HG02938 (cell line): ENCODE measurements around the gene C19orf38.

Source experiments
- ATAC-seq: cut with Tn5 transposase; IDR thresholded peaks from one replicate; pipeline ENCODE4 v1.9.1; 2021; ENCODE audit warnings: mild to moderate bottlenecking, moderate library complexity; ENCODE audit not compliant: unreplicated experiment

Gene C19orf38

DNA sequence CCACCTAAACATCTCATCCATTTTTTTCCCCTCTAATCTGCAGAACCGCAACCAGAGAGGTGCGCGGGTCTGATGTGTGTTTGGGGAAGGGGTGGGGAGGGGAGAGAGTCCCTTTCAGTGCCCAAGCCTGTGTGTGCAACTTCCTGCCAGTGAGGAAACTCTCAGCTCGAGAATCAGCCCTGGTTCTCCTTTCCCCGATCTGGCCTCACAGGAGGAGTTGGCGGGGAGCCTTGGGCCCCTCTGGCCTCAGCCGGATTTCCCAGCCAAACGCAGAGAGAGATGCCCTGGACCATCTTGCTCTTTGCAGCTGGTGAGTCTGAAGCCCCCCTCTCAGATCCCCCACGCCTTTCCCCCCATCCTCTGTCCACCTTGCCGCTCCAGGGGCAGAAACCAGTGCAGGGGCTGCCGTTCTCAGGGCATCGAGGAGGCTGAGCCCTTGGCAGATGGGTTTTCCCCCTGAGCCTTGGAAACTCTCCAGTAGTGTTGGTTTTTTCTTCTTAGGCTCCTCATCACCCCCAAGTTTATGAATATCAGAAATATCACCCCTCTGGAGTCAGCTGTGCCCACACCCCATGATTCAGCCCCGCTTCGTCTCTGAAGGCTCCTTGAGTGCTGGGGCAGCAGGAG lies at the start of gene C19orf38:
C19orf38 (plus strand) TSS at position 186 of the 627 bp plus-strand sequence; CDS start at position 280, 94 bp downstream.
- no peak for ATAC-seq

DNA sequence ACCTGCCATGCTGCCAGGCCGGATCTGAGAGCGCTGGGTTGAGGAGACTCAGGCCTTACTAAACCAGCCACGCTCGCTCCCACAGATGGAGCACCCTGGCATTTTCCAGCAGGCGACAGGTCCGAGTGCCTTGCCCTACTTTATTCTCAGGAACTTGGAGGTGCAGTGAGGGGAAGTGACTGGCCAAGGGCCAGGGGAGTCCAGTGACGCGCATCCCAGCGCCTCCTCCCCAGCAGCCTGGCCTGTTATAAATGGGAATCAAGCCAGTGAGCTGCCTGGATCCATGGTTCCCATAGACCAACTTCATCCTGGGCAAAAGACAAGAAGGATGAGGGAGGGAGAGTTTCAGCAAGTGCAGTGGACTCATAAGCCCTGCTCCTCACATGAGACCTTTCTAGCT lies 47.7 kb upstream of the C19orf38 start:
- ATAC-seq = no peak

GRCh38 chr19:10802479-10802878 lies 45.7 kb upstream of the C19orf38 start:
- ATAC-seq = no peak

DNA sequence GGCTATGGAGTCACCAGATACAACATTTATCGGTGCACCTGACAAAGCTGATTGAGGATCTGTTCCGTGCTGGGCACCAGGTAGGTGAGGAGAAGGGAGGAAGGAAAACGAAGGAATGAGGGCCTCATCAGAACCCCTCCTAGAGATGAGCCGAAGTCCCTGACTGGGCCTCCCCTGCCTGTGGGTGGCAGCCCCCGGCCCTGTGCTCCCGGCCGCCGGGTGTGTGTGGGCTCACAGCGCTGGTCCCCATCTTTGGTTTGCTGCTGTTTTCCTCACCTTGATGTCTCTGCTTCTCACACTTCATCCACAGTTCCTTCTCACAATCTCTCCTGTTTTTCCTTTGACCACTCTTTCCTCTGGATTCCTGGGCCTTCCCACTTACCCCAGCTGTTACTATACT lies 45.0 kb upstream of the C19orf38 start:
- ATAC-seq = no peak

GRCh38 chr19:10805065-10805757 lies 43.0 kb upstream of the C19orf38 start:
- ATAC-seq = no peak

DNA sequence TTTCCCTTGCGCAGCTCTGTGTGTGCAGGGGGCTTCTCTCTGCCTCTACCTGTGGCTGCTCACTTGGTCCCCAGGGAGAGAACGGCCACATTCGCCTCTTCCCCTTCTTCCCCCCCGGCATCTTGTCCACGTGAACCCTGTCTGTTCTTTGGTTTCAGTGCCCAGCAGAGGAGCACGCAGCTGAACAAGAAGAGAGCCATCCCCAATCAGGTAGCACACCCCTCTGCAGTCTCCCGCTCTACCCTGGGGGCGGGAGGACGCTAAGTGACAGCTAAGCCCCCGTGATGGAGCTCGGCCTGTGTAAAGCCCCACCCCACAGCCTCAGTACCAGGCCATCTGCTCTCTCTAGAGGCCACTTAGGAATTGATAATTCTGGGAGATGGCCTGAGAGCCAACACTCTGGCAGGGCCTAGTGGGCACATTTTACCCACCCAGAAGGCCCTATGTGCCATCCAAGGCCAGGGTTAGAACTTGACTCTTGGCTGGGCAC lies 42.4 kb upstream of the C19orf38 start:
- no peak for ATAC-seq

DNA sequence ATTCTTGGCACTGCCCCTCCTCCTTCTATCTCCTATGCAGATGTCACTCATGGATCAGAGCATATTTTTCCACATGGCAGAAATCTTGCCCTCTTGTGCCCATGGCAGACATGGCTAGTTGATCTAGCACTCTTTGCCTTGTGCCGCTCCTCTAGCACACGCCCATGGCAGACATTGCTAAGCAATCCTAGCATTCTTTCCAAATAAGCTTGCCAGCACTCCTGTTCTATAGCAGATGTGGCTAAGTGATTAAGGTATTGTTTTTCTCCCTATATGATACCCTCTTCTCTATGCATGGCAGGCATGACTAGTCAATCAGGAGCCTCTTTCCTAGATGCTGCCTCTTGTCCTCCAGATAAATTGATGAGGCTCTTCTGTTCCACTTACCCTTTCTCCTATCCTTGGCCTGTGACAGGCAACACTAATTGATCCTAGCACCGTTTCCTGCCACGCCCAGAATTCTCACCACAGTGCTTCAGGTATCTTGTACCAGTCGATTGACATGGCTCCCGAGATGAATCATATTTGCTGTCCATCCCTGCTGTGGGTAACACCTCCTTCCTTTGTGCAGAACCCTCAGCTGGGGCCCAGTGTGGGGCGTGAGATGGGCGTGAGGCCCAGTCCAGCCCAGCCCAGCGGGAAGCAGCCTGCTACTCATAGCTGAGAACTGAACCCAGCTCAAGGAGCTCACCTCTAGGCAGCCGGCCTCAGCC lies 39.1 kb upstream of the C19orf38 start:
- ATAC-seq = no peak

DNA sequence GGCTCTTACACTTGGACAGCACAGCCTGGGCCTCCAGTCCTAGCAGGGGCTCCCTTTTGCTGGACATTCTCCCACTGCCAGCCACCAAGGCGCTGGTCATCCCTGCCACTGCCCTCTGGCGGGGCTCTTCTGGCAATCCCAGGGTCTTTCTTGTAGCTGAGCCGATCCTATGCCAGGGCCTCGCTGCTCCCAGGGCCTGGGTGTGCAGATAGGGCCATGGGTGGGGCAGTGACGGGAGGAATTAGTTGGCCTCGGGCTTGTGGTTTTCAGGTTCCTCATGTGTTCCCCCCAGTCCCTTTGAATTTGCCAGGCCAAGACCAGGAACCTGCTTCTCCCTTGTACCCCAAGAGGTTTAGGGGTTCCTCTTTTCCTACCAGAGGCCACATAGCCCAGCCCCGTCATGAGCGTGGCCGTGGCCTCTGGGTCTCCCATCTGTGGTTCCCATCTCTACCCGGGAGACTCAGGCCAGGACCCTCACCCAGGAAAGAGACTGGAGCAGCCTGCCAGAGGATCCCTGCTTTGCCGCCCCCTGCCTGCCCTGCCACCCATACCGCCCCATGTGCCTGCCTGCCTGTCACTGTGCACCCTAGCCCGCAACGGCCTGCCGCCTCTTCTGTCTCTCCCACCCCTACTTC lies 38.4 kb upstream of the C19orf38 start:
- ATAC-seq = no peak

DNA sequence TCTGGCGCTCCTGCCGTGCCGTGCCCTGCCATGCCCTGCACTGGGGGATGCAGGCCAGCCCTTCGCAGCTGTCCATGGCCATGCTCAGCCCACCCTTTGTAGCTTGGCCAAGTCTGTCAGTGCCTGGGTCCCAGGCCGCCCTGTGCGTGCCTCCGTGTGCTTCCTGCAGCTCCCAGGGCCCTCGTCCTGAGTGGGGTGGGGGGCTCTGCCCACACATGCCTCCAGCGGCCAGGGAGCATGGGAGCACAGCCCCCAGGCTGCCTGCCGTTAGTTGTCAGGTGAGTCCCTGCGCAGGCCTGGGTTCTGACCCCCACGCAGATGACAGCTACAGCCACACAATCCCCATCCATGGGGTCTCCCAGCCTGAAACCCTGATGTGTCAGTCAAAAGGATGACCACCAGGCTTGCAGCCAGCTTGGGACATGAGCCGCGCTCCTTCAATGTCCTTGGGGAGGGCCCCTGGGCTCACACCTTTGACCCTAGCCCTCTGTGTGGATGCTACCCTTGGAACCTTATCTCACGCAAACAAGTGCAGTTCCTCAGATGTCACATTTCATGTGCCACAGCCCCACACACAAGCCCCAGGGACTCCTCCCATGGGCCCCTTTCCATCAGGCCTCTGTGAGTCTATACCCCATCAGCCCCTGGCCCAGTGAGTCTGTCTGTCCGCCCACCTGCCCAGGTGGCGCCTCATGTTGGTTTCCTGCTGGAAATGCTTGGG lies 36.7 kb upstream of the C19orf38 start:
- no peak for ATAC-seq

- no peak for ATAC-seq
Observed at GRCh38 chr19:10812196-10812595, 36.0 kb upstream of the C19orf38 start.

- no peak for ATAC-seq
Observed at GRCh38 chr19:10812902-10813404, 35.3 kb upstream of the C19orf38 start.

- ATAC-seq = no peak
Observed at GRCh38 chr19:10815007-10815536, 33.1 kb upstream of the C19orf38 start.

DNA sequence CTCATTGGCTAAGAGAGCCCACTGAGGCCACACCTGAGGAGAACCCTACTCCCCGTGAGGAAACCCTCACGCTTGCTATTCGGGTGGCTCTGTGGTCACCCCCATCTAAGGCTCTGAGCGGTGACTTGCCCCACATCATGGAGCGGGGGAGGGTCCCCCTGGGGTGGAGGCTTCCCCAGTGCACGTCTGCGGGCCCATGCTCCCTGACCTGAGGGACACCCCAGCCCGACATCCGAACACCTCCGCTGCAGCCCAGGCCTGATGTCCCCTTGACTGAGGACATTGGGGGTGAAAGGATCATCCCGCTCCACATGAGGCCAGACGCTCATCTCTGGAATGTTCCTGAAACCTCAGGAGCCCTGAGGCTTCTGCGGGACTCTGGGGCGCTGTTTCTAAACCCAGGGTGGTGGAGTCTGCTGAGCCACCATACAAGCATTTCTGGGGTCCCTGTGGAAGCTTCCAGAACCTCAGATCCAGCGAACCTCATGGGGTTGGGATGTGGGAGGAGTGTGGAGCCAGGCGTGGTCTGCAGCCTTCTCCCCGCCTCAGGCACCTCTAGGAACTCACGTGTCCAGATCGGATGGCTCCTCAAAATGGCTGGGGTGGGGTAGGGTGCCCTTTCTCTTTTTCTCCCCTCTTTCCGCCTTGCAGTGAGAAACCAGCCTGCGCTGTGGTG lies 32.1 kb upstream of the C19orf38 start:
- ATAC-seq = no peak

DNA sequence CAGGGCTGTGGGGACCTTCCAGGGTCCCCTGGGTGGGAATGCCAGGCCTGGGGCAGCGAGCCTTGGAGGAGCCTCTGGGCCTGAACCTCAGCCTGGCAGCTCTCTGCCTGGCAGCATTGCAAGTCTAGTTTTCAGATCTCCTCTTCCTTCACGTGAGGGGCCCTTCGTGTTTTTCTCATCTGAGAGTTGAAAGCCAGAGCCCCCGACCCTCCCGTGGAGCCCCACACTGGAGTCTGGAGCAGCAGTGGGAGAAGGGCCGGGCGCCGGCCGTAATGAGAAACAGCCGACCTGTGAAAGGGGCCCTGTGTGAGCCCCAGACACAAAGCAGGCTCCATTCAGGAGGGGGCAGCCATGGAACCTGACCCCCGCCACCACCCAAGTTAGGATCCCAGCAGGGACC lies 31.5 kb upstream of the C19orf38 start:
- ATAC-seq = no peak

DNA sequence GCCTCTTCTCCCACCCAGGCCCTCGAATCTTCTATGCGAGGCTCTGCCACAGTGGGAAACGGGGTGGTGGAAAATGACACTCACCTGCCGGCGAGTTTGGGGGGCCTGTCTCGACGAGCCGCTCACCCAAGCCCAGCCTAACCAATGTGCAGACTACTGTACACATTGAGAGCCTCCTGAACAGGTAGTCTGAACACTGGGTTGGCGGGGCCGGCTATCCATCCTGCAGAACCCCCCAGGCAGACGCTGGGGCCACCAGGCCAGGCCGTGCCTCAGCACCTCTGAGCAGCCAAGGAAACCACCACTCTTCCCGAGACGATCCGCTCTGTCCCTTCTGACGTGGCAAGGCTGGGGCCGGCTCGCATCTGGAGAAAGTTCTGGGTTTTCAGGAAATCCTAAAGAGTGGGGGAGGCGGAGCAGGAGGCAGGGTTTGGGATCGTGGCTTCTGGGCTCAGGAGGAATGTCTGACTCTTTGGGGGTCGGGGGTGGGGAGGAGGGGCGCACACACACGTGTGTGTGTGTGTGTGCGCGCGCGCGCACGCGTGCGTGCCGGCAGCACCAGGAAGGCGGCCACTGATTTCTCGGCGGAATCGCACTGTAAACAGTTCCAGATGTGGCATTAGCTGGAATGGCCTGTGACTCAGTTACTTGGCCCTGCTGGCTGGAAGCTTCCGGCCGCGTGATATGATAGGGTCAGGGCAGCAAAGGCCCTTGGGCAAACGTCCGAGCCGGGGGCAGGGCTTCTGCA lies 30.8 kb upstream of the C19orf38 start:
- ATAC-seq = no peak

DNA sequence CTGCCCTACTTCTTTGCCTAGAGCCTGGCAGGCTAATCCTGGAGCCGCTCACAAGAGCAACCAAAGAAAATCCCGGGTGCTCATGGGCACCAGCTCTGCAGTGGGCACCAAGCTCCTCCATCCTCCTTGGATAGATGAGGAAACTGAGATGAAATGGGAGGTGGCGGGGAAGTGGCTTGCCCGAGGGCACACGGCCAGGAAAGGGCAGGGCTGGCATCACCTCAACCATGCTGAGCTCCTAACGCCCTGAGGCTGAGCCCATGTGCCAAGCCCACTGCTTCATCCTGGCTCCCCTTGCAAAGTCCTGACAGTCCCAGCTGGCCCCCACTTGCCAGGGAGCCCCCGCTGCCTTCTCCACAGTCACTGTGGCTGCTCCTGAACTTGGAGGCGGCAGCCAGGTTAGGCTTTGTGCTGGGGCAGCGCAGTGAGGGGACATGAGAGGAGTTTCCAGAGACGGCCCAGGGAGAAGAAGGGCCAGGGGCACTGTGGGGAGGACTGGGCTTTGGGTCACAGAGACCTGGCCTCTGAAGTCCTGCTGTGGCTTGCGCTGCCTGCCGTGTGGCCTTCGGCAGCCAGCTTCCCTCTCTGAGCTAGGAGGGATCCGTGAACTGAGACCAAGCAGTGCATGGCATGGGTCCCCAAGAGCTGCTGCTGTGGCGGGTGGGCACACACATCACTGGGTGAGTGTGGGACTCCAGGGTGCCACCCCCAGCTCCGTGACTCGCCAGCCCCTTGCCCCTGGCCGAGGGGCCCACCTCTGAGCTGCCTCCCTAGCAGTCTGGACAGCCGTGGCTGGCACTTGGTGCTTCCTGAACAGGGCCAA lies 29.7 kb upstream of the C19orf38 start:
- no peak for ATAC-seq

GRCh38 chr19:10819124-10820060 lies 28.8 kb upstream of the C19orf38 start:
- ATAC-seq = no peak
